ENCODE measurements around the gene AP2A2. TPM values are rescaled to one million over a fixed set of nuclear protein-coding genes. Genes with fewer than 3 reads are reported as not detected.

AP2A2 gene
- total RNA-seq, 1 experiment from 2014 or later = 123 TPM

DNA sequence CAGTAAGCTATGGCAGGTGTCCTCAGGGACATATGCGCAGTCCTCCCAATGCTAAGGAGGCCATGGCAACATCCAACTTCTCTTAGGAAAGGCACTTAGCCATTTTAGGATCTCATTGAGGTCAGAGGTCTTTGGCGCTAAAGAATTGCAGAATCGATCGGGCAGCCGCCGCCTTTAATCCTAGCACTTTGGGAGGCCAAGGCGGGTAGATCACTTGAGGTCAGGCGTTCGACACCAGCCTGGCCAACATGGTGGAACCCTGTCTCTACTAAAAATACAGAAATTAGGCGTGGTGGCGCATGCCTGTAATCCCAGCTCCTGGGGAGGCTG is 13.8 kb upstream of the AP2A2 start:
- Histone ChIP-seq H3K36me3 (ENCODE audit: control insufficient read depth, insufficient read depth, low read length) (no peaks in the 10 kb centered on the region), H3K9me3 (ENCODE audit: control insufficient read depth, insufficient read depth, low read depth, low read length) (no peaks in the 10 kb centered on the region), H3K27ac (ENCODE audit: low read length) (peak overlapping the region; percentile 80), H3K4me1 (ENCODE audit: control insufficient read depth, insufficient read depth, low read length) (peaks cover 17% of the 10 kb centered on the region), H3K4me3 (ENCODE audit: low read depth in 2 of 2, low read length in 2 of 2) (peak overlapping the region in 1 of 2 experiments; percentile 83; a peak in 1 of 4 replicates), H3K27me3 (ENCODE audit: control insufficient read depth, insufficient read depth, low read length) (no peaks in the 10 kb centered on the region)
- ChIA-PET CTCF (interaction anchor here (0.6 to 1.4 kb wide), 3 partner anchors 13 to 326 kb away, joined by 3 to 6 read pairs (median 4); no protein-coding TSS in a partner anchor), POLR2A (no interaction called here)
- no peak for TF ChIP-seq TCF7L2 (IDR thresholded peaks at IDR 0.05; ENCODE audit: low read depth, low read length)
- TF ChIP-seq, protein P1, sequence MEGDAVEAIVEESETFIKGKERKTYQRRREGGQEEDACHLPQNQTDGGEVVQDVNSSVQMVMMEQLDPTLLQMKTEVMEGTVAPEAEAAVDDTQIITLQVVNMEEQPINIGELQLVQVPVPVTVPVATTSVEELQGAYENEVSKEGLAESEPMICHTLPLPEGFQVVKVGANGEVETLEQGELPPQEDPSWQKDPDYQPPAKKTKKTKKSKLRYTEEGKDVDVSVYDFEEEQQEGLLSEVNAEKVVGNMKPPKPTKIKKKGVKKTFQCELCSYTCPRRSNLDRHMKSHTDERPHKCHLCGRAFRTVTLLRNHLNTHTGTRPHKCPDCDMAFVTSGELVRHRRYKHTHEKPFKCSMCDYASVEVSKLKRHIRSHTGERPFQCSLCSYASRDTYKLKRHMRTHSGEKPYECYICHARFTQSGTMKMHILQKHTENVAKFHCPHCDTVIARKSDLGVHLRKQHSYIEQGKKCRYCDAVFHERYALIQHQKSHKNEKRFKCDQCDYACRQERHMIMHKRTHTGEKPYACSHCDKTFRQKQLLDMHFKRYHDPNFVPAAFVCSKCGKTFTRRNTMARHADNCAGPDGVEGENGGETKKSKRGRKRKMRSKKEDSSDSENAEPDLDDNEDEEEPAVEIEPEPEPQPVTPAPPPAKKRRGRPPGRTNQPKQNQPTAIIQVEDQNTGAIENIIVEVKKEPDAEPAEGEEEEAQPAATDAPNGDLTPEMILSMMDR (IDR thresholded peaks at IDR 0.05) = no peak
- no peak for TF ChIP-seq POLR2AphosphoS5 (IDR thresholded peaks at IDR 0.05; ENCODE audit: low read depth, low read length)
- TF ChIP-seq, protein P2, sequence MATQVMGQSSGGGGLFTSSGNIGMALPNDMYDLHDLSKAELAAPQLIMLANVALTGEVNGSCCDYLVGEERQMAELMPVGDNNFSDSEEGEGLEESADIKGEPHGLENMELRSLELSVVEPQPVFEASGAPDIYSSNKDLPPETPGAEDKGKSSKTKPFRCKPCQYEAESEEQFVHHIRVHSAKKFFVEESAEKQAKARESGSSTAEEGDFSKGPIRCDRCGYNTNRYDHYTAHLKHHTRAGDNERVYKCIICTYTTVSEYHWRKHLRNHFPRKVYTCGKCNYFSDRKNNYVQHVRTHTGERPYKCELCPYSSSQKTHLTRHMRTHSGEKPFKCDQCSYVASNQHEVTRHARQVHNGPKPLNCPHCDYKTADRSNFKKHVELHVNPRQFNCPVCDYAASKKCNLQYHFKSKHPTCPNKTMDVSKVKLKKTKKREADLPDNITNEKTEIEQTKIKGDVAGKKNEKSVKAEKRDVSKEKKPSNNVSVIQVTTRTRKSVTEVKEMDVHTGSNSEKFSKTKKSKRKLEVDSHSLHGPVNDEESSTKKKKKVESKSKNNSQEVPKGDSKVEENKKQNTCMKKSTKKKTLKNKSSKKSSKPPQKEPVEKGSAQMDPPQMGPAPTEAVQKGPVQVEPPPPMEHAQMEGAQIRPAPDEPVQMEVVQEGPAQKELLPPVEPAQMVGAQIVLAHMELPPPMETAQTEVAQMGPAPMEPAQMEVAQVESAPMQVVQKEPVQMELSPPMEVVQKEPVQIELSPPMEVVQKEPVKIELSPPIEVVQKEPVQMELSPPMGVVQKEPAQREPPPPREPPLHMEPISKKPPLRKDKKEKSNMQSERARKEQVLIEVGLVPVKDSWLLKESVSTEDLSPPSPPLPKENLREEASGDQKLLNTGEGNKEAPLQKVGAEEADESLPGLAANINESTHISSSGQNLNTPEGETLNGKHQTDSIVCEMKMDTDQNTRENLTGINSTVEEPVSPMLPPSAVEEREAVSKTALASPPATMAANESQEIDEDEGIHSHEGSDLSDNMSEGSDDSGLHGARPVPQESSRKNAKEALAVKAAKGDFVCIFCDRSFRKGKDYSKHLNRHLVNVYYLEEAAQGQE (IDR thresholded peaks at IDR 0.05; ENCODE audit: insufficient read depth in 1 of 2, low read depth in 2 of 2, low read length in 1 of 2) = no peak
- no peak for TF ChIP-seq SIN3A (IDR thresholded peaks at IDR 0.05; ENCODE audit: borderline replicate concordance, insufficient read depth, low read depth, low read length)
- ATAC-seq (no peak), DNase-seq (ENCODE audit: low read depth, low spot score) (no peak)
- in situ Hi-C loops (cut with HindIII; ENCODE audit: low pct_unique_long_range_greater_than_20kb, low sequenced_read_pairs) (no loop called here), intact Hi-C loops (cut with micrococcal nuclease; ENCODE audit: unreplicated experiment) (no loop called here)
- no TSS peak for BruUV-seq (replicated peaks)

DNA sequence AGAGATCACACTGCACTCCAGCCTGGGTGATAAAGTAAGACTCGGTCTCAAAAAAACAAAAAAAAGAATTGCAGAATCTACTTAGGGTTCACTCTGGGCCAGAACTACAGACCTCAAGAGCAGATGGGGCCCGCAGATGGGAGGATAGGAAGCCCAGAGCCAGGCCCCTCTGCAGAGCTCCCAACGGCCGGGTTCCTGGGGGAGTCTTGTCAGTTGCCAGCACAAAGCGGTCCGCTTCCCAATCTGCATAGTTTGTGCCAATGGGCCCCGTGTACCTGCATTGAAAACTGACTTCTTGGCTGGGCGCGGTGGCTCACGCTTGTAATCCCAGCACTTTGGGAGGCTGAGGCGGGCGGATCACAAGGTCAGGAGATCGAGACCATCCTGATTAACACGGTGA is 13.4 kb upstream of the AP2A2 start:
- ATAC-seq (no peak), DNase-seq (ENCODE audit: low read depth, low spot score) (no peak)
- TF ChIP-seq, protein P1 (IDR thresholded peaks at IDR 0.05) = no peak
- TF ChIP-seq SIN3A (IDR thresholded peaks at IDR 0.05; ENCODE audit: borderline replicate concordance, insufficient read depth, low read depth, low read length) (no peak), POLR2AphosphoS5 (IDR thresholded peaks at IDR 0.05; ENCODE audit: low read depth, low read length) (no peak), TCF7L2 (IDR thresholded peaks at IDR 0.05; ENCODE audit: low read depth, low read length) (no peak)
- TF ChIP-seq, protein P2 (IDR thresholded peaks at IDR 0.05; ENCODE audit: insufficient read depth in 1 of 2, low read depth in 2 of 2, low read length in 1 of 2) = no peak
- Histone ChIP-seq H3K27ac (ENCODE audit: low read length) (no peak overlapping the region), H3K27me3 (ENCODE audit: control insufficient read depth, insufficient read depth, low read length) (no peaks in the 10 kb centered on the region), H3K9me3 (ENCODE audit: control insufficient read depth, insufficient read depth, low read depth, low read length) (no peaks in the 10 kb centered on the region), H3K4me3 (ENCODE audit: low read depth in 2 of 2, low read length in 2 of 2) (no peak overlapping the region), H3K4me1 (ENCODE audit: control insufficient read depth, insufficient read depth, low read length) (peaks cover 17% of the 10 kb centered on the region), H3K36me3 (ENCODE audit: control insufficient read depth, insufficient read depth, low read length) (no peaks in the 10 kb centered on the region)
- ChIA-PET CTCF (interaction anchor here (0.6 kb wide), 1 partner anchor 326 kb away, joined by 3 read pairs; no protein-coding TSS in a partner anchor), POLR2A (no interaction called here)
- intact Hi-C loops (cut with micrococcal nuclease; ENCODE audit: unreplicated experiment) = no loop called here
- no TSS peak for BruUV-seq (replicated peaks)
- in situ Hi-C loops (cut with HindIII; ENCODE audit: low pct_unique_long_range_greater_than_20kb, low sequenced_read_pairs) = no loop called here
